ENCODE measurements around the gene CYP1B1. TPM values are rescaled to one million over a fixed set of nuclear protein-coding genes. Genes with fewer than 3 reads are reported as not detected.
A peak's percentile ranks its signal among the peaks of the same experiment; 100 is the strongest.

CYP1B1 gene
- total and polyA plus RNA-seq, 2 donors, result 10.7 to 16.7 TPM

GRCh38 chr2:38057651-38058410 is 18.1 kb downstream of the CYP1B1 start:
- 79% methylated on average over 3 of the region's 3 CpGs for WGBS
- Histone ChIP-seq H3K27ac (ENCODE audit: low read depth) (no peak overlapping the region), H3K4me1 (ENCODE audit: insufficient read depth) (no peaks in the 10 kb centered on the region), H3K36me3 (ENCODE audit: insufficient read depth) (no peaks in the 10 kb centered on the region), H3K4me3 (ENCODE audit: low read depth, low read length) (no peak overlapping the region)
- no peak for DNase-seq (ENCODE audit: extremely low spot score)

GRCh38 chr2:38056216-38056615 is 19.7 kb downstream of the CYP1B1 start:
- WGBS, result 60% methylated on average over 3 of the region's 3 CpGs
- H3K36me3 ChIP-seq (ENCODE audit: insufficient read depth), result no peaks in the 10 kb centered on the region
- no peaks in the 10 kb centered on the region for H3K4me1 ChIP-seq (ENCODE audit: insufficient read depth)
- H3K4me3 ChIP-seq (ENCODE audit: low read depth, low read length), result no peak overlapping the region
- no peak for DNase-seq (ENCODE audit: extremely low spot score)
- no peak overlapping the region for H3K27ac ChIP-seq (ENCODE audit: low read depth)

- Histone ChIP-seq H3K27ac (ENCODE audit: low read depth) (no peak overlapping the region), H3K36me3 (ENCODE audit: insufficient read depth) (no peaks in the 10 kb centered on the region), H3K4me3 (ENCODE audit: low read depth, low read length) (no peak overlapping the region), H3K4me1 (ENCODE audit: insufficient read depth) (no peaks in the 10 kb centered on the region)
- DNase-seq (ENCODE audit: extremely low spot score), result no peak
- 89% methylated on average over 4 of the region's 4 CpGs for WGBS
Observed at GRCh38 chr2:38045811-38046210, 30.1 kb downstream of the CYP1B1 start.

- H3K27ac ChIP-seq (ENCODE audit: low read depth), result no peak overlapping the region
- no peak overlapping the region for H3K4me3 ChIP-seq (ENCODE audit: low read depth, low read length)
- no peaks in the 10 kb centered on the region for H3K36me3 ChIP-seq (ENCODE audit: insufficient read depth)
- DNase-seq (ENCODE audit: extremely low spot score), result no peak
- no peaks in the 10 kb centered on the region for H3K4me1 ChIP-seq (ENCODE audit: insufficient read depth)
- WGBS, result 88% methylated on average over 9 of the region's 9 CpGs
Observed at GRCh38 chr2:38039121-38039910, 36.6 kb downstream of the CYP1B1 start.

- Histone ChIP-seq H3K36me3 (ENCODE audit: insufficient read depth) (no peaks in the 10 kb centered on the region), H3K4me3 (ENCODE audit: low read depth, low read length) (no peak overlapping the region), H3K4me1 (ENCODE audit: insufficient read depth) (no peaks in the 10 kb centered on the region), H3K27ac (ENCODE audit: low read depth) (no peak overlapping the region)
- WGBS, result 77% methylated on average over 5 of the region's 5 CpGs
- DNase-seq (ENCODE audit: extremely low spot score), result no peak
Observed at GRCh38 chr2:38038682-38039081, 37.3 kb downstream of the CYP1B1 start.

- no peak for DNase-seq (ENCODE audit: extremely low spot score)
- Histone ChIP-seq H3K4me3 (ENCODE audit: low read depth, low read length) (peak overlapping the region; percentile 30), H3K27ac (ENCODE audit: low read depth) (no peak overlapping the region), H3K4me1 (ENCODE audit: insufficient read depth) (no peaks in the 10 kb centered on the region), H3K36me3 (ENCODE audit: insufficient read depth) (no peaks in the 10 kb centered on the region)
- WGBS, result 19% methylated on average over 38 of the region's 38 CpGs
Observed at GRCh38 chr2:38037757-38038621, 38.0 kb downstream of the CYP1B1 start.

- no peak for DNase-seq (ENCODE audit: extremely low spot score)
- H3K36me3 ChIP-seq (ENCODE audit: insufficient read depth), result no peaks in the 10 kb centered on the region
- WGBS, result 94% methylated on average over 4 of the region's 4 CpGs
- H3K4me3 ChIP-seq (ENCODE audit: low read depth, low read length), result no peak overlapping the region
- H3K27ac ChIP-seq (ENCODE audit: low read depth), result no peak overlapping the region
- H3K4me1 ChIP-seq (ENCODE audit: insufficient read depth), result no peaks in the 10 kb centered on the region
Observed at GRCh38 chr2:38037325-38037724, 38.6 kb downstream of the CYP1B1 start.

- no peaks in the 10 kb centered on the region for H3K4me1 ChIP-seq (ENCODE audit: insufficient read depth)
- H3K4me3 ChIP-seq (ENCODE audit: low read depth, low read length), result no peak overlapping the region
- H3K36me3 ChIP-seq (ENCODE audit: insufficient read depth), result no peaks in the 10 kb centered on the region
- no peak overlapping the region for H3K27ac ChIP-seq (ENCODE audit: low read depth)
- DNase-seq (ENCODE audit: extremely low spot score), result no peak
- 83% methylated on average over 7 of the region's 7 CpGs for WGBS
Observed at GRCh38 chr2:38035968-38036367, 40.0 kb downstream of the CYP1B1 start.

GRCh38 chr2:38033646-38034045 is 42.3 kb downstream of the CYP1B1 start:
- no peak overlapping the region for H3K27ac ChIP-seq (ENCODE audit: low read depth)
- WGBS, result 44% methylated on average over 2 of the region's 2 CpGs
- H3K4me3 ChIP-seq (ENCODE audit: low read depth, low read length), result no peak overlapping the region
- H3K4me1 ChIP-seq (ENCODE audit: insufficient read depth), result no peaks in the 10 kb centered on the region
- no peaks in the 10 kb centered on the region for H3K36me3 ChIP-seq (ENCODE audit: insufficient read depth)
- no peak for DNase-seq (ENCODE audit: extremely low spot score)

GRCh38 chr2:38032946-38033345 is 43.0 kb downstream of the CYP1B1 start:
- no peak for DNase-seq (ENCODE audit: extremely low spot score)
- WGBS, result 96% methylated on average over 2 of the region's 2 CpGs
- Histone ChIP-seq H3K4me1 (ENCODE audit: insufficient read depth) (no peaks in the 10 kb centered on the region), H3K4me3 (ENCODE audit: low read depth, low read length) (no peak overlapping the region), H3K36me3 (ENCODE audit: insufficient read depth) (no peaks in the 10 kb centered on the region), H3K27ac (ENCODE audit: low read depth) (no peak overlapping the region)

- Histone ChIP-seq H3K36me3 (ENCODE audit: insufficient read depth) (no peaks in the 10 kb centered on the region), H3K27ac (ENCODE audit: low read depth) (no peak overlapping the region), H3K4me1 (ENCODE audit: insufficient read depth) (no peaks in the 10 kb centered on the region), H3K4me3 (ENCODE audit: low read depth, low read length) (no peak overlapping the region)
- 76% methylated on average over 1 of the region's 1 CpG for WGBS
- DNase-seq (ENCODE audit: extremely low spot score), result no peak
Observed at GRCh38 chr2:38030635-38031355, 45.2 kb downstream of the CYP1B1 start.

GRCh38 chr2:38029512-38029911 is 46.4 kb downstream of the CYP1B1 start:
- WGBS, result 75% methylated on average over 5 of the region's 5 CpGs

GRCh38 chr2:38028829-38029228 is 47.1 kb downstream of the CYP1B1 start:
- 92% methylated on average over 4 of the region's 4 CpGs for WGBS
- Histone ChIP-seq H3K4me1 (ENCODE audit: insufficient read depth) (no peaks in the 10 kb centered on the region), H3K36me3 (ENCODE audit: insufficient read depth) (no peaks in the 10 kb centered on the region), H3K27ac (ENCODE audit: low read depth) (no peak overlapping the region), H3K4me3 (ENCODE audit: low read depth, low read length) (no peak overlapping the region)
- no peak for DNase-seq (ENCODE audit: extremely low spot score)

More at GRCh38 chr2:38029512-38029911, 46.4 kb downstream of the CYP1B1 start:
- Histone ChIP-seq H3K36me3 (ENCODE audit: insufficient read depth) (no peaks in the 10 kb centered on the region), H3K4me3 (ENCODE audit: low read depth, low read length) (no peak overlapping the region), H3K4me1 (ENCODE audit: insufficient read depth) (no peaks in the 10 kb centered on the region), H3K27ac (ENCODE audit: low read depth) (no peak overlapping the region)
- no peak for DNase-seq (ENCODE audit: extremely low spot score)

Data from urinary bladder (tissue), 4 donors.